ENCODE measurements around the gene PRKG1. TPM values are rescaled to one million over a fixed set of nuclear protein-coding genes. Genes with fewer than 3 reads are reported as not detected.
A peak's percentile ranks its signal among the peaks of the same experiment; 100 is the strongest.

PRKG1 gene
- total RNA-seq, 2 donors from 2014 or later, result 1.3 to 2.7 TPM

- H3K36me3 ChIP-seq (ENCODE audit: control insufficient read depth, insufficient read depth, low read length), result peaks cover 27% of the 10 kb centered on the region
- peaks cover 30% of the 10 kb centered on the region for H3K4me1 Mint-ChIP-seq
- peaks cover 10% of the 10 kb centered on the region for H3K36me3 Mint-ChIP-seq (ENCODE audit: low read depth)
- peak; percentile 93 for DNase-seq
- no peaks in the 10 kb centered on the region for H3K9me3 ChIP-seq (ENCODE audit: control insufficient read depth, low read length)
- 1% methylated on average over 28 to 45 of the region's 45 CpGs for WGBS, 2 experiments (ENCODE audit: insufficient coverage in 1 of 2, insufficient read length in 1 of 2)
- no peaks in the 10 kb centered on the region for H3K27me3 Mint-ChIP-seq (ENCODE audit: insufficient read depth)
- H3K4me3 ChIP-seq (ENCODE audit: low read length), result peak within 1 kb of the TSS; percentile 97
- no peaks in the 10 kb centered on the region for H3K27me3 ChIP-seq (ENCODE audit: control insufficient read depth, insufficient read depth, low read length, poor library complexity, severe bottlenecking)
- peak within 1 kb of the TSS; percentile 98 for H3K4me3 Mint-ChIP-seq
- H3K27ac Mint-ChIP-seq, result peak within 1 kb of the TSS; percentile 100
- H3K9ac ChIP-seq (ENCODE audit: extremely low read depth, low read length, poor library complexity, severe bottlenecking), result peak within 1 kb of the TSS; percentile 96
- TF ChIP-seq CTCF (conservative IDR thresholded peaks at IDR 0.05), result no peak
- peak within 1 kb of the TSS; percentile 98 for H3K27ac ChIP-seq (ENCODE audit: low read depth, low read length)
- peaks cover 9% of the 10 kb centered on the region for H3K4me1 ChIP-seq (ENCODE audit: control insufficient read depth, insufficient read depth, low read length)
- no peaks in the 10 kb centered on the region for H3K9me3 Mint-ChIP-seq
These were observed 625.4 kb downstream of the PRKG1 start, which contains the start of gene CSTF2T for GRCh38 chr10:51699475-51700227. Gene CSTF2T, minus strand, starts transcription at chr10:51699595. Its CDS starts 46 bp downstream, at chr10:51699549.

- no peaks in the 10 kb centered on the region for H3K27me3 ChIP-seq (ENCODE audit: control insufficient read depth, insufficient read depth, low read length, poor library complexity, severe bottlenecking)
- WGBS, 2 experiments (ENCODE audit: insufficient coverage in 1 of 2, insufficient read length in 1 of 2), result 42 to 100% methylated on average over 1 to 11 of the region's 12 CpGs
- no peaks in the 10 kb centered on the region for H3K27me3 Mint-ChIP-seq (ENCODE audit: insufficient read depth)
- H3K4me1 ChIP-seq (ENCODE audit: control insufficient read depth, insufficient read depth, low read length), result peaks cover 9% of the 10 kb centered on the region
- peak overlapping the region; percentile 98 for H3K27ac ChIP-seq (ENCODE audit: low read depth, low read length)
- peaks cover 27% of the 10 kb centered on the region for H3K36me3 ChIP-seq (ENCODE audit: control insufficient read depth, insufficient read depth, low read length)
- no peaks in the 10 kb centered on the region for H3K9me3 Mint-ChIP-seq
- H3K9ac ChIP-seq (ENCODE audit: extremely low read depth, low read length, poor library complexity, severe bottlenecking), result peak overlapping the region; percentile 96
- H3K4me3 Mint-ChIP-seq, result peak overlapping the region; percentile 98
- no peak for TF ChIP-seq CTCF (conservative IDR thresholded peaks at IDR 0.05)
- H3K4me3 ChIP-seq (ENCODE audit: low read length), result peak overlapping the region; percentile 97
- DNase-seq, result peak; percentile 54
- H3K4me1 Mint-ChIP-seq, result peaks cover 30% of the 10 kb centered on the region
- no peaks in the 10 kb centered on the region for H3K9me3 ChIP-seq (ENCODE audit: control insufficient read depth, low read length)
- H3K36me3 Mint-ChIP-seq (ENCODE audit: low read depth), result peaks cover 10% of the 10 kb centered on the region
- peak overlapping the region; percentile 100 for H3K27ac Mint-ChIP-seq
These were observed 626.0 kb downstream of the PRKG1 start for GRCh38 chr10:51700228-51700817.

GRCh38 chr10:51705774-51706173 is 631.5 kb downstream of the PRKG1 start:
- Mint-ChIP-seq H3K9me3 (no peaks in the 10 kb centered on the region), H3K27ac (no peak overlapping the region), H3K4me3 (no peak overlapping the region), H3K4me1 (peaks cover 6% of the 10 kb centered on the region), H3K36me3 (ENCODE audit: low read depth) (no peaks in the 10 kb centered on the region), H3K27me3 (ENCODE audit: insufficient read depth) (no peaks in the 10 kb centered on the region)
- H3K4me3 ChIP-seq (ENCODE audit: low read length), result no peak overlapping the region
- H3K9me3 ChIP-seq (ENCODE audit: control insufficient read depth, low read length), result no peaks in the 10 kb centered on the region
- no peaks in the 10 kb centered on the region for H3K36me3 ChIP-seq (ENCODE audit: control insufficient read depth, insufficient read depth, low read length)
- no peak for TF ChIP-seq CTCF (conservative IDR thresholded peaks at IDR 0.05)
- 89 to 100% methylated on average over 3 of the region's 3 CpGs for WGBS, 2 experiments (ENCODE audit: insufficient coverage in 1 of 2, insufficient read length in 1 of 2)
- H3K27ac ChIP-seq (ENCODE audit: low read depth, low read length), result no peak overlapping the region
- DNase-seq, result no peak
- H3K27me3 ChIP-seq (ENCODE audit: control insufficient read depth, insufficient read depth, low read length, poor library complexity, severe bottlenecking), result no peaks in the 10 kb centered on the region
- no peak overlapping the region for H3K9ac ChIP-seq (ENCODE audit: extremely low read depth, low read length, poor library complexity, severe bottlenecking)
- no peaks in the 10 kb centered on the region for H3K4me1 ChIP-seq (ENCODE audit: control insufficient read depth, insufficient read depth, low read length)
